ENCODE data around the gene HYCC2.

GRCh38 chr2:201057087-201057521 lies 14.4 kb downstream of the HYCC2 start:
- TF ChIP-seq CTCF (IDR thresholded peaks at IDR 0.05) (no peak), POLR2A (IDR thresholded peaks at IDR 0.05) (no peak), POLR2AphosphoS5 (IDR thresholded peaks at IDR 0.05) (no peak)

Data from prostate gland (tissue), 2 donors.